Keratinocyte (primary cell): ENCODE measurements around the gene KCNH2. TPM values are rescaled to one million over a fixed set of nuclear protein-coding genes. Genes with fewer than 3 reads are reported as not detected.

ENCODE experiments used
- DNase-seq: peaks from one replicate; pipeline ENCODE4 v3.0.0-alpha.2; 2011; ENCODE audit warnings: low read depth, missing footprints, low spot score
- FAIRE-seq: peaks from 2 replicates; lab custom pipeline; 2011; peaks lifted over from hg19 to GRCh38; lab: Jason Lieb, UNC
- H2AFZ ChIP-seq: 2 replicates; pipeline ENCODE4 v1.6.0; 2012; ENCODE audit warnings: low read length, control low read depth, inconsistent platforms; ENCODE audit not compliant: control insufficient read depth
- H3K27ac ChIP-seq: 2 replicates; pipeline ENCODE4 v1.5.1; 2011; ENCODE audit warnings: low read length; ENCODE audit not compliant: control insufficient read depth, insufficient read depth
- H3K27me3 ChIP-seq: 3 replicates; pipeline ENCODE4 v1.6.0; 2011; ENCODE audit warnings: low read length; ENCODE audit not compliant: control insufficient read depth, insufficient read depth; ENCODE audit errors: extremely low read depth
- H3K36me3 ChIP-seq, 2 experiments: 2 replicates in 1 of 2; 3 replicates in 1 of 2; pipeline ENCODE4 v1.5.1; 2011; ENCODE audit warnings: low read length in 2 of 2, mild to moderate bottlenecking in 1 of 2; ENCODE audit not compliant: control insufficient read depth in 2 of 2, insufficient read depth in 2 of 2; ENCODE audit errors: extremely low read depth in 1 of 2
- H3K4me1 ChIP-seq: 3 replicates; pipeline ENCODE4 v1.5.1; 2011; ENCODE audit warnings: low read length; ENCODE audit not compliant: control insufficient read depth, insufficient read depth; ENCODE audit errors: extremely low read depth
- H3K4me2 ChIP-seq: 3 replicates; pipeline ENCODE4 v1.6.0; 2011; ENCODE audit warnings: low read depth, low read length; ENCODE audit not compliant: control insufficient read depth, insufficient read depth; ENCODE audit errors: extremely low read depth
- H3K4me3 ChIP-seq, 3 experiments: fragments of 200-600 bp in 1 of 3; sonication (generic) in 1 of 3; 2 replicates in 2 of 3; 3 replicates in 1 of 3; pipeline ENCODE4 v1.5.1; 2011 to 2016; ENCODE audit warnings: low read length in 3 of 3, mild to moderate bottlenecking in 3 of 3, control low read depth in 2 of 3, inconsistent platforms in 1 of 3, low read depth in 1 of 3, mixed read lengths in 1 of 3, mixed run types in 1 of 3, moderate library complexity in 1 of 3; ENCODE audit not compliant: control insufficient read depth in 2 of 3, insufficient read depth in 2 of 3; ENCODE audit errors: extremely low read depth in 1 of 3
- H3K79me2 ChIP-seq: 2 replicates; pipeline ENCODE4 v1.6.0; 2012; ENCODE audit warnings: low read length; ENCODE audit not compliant: control insufficient read depth, insufficient read depth
- H3K9ac ChIP-seq: 3 replicates; pipeline ENCODE4 v1.6.0; 2011; ENCODE audit warnings: low read length; ENCODE audit not compliant: control insufficient read depth, insufficient read depth; ENCODE audit errors: extremely low read depth
- H3K9me1 ChIP-seq: 3 replicates; pipeline ENCODE4 v1.6.0; 2011; ENCODE audit warnings: low read length; ENCODE audit not compliant: control insufficient read depth, insufficient read depth; ENCODE audit errors: extremely low read depth
- H3K9me3 ChIP-seq: 2 replicates; pipeline ENCODE4 v1.5.1; 2012; ENCODE audit warnings: low read depth, low read length; ENCODE audit not compliant: control insufficient read depth
- H4K20me1 ChIP-seq: 3 replicates; pipeline ENCODE4 v1.6.0; 2011; ENCODE audit warnings: low read length; ENCODE audit not compliant: control insufficient read depth, insufficient read depth; ENCODE audit errors: extremely low read depth
- EZH2 ChIP-seq: IDR thresholded peaks from one replicate; pipeline ENCODE4 v1.6.1; 2012; ENCODE audit warnings: inconsistent platforms, mild to moderate bottlenecking, low read length, moderate library complexity
- dilution Hi-C: fragments of 300-500 bp; cut with MboI; formaldehyde crosslinking; loops from one replicate; pipeline ENCODE4 v1.7.0; 2020; ENCODE audit warnings: low sequenced_read_pairs; ENCODE audit not compliant: extremely low pct_ligation_motif_present
- polyA plus RNA-seq, 5 experiments: library from polyadenylated mRNA; depleted of rRNA in 3 of 5; stranded (reverse) in 3 of 5; stranded (forward) in 1 of 5; unstranded in 1 of 5; fragments of >200 nt; gene quantifications; 1 replicate in 1 of 5; 2 replicates in 3 of 5; 3 replicates in 1 of 5; pipeline versions ENCODE4 v1.2.1 to v1.2.3, GENCODE V29; 2011 to 2012; ENCODE audit warnings: missing spikeins in 2 of 5, low read depth in 1 of 5, low replicate concordance in 1 of 5
- TF ChIP-seq, protein P1 (sequence below), 3 experiments: IDR thresholded peaks in 1 of 3; conservative IDR thresholded peaks in 1 of 3; optimal IDR thresholded peaks in 1 of 3; 2 replicates in 2 of 3; 3 replicates in 1 of 3; pipeline versions ENCODE3 to v1.5.1; 2011; ENCODE audit warnings: low read length in 3 of 3, mild to moderate bottlenecking in 3 of 3, moderate library complexity in 2 of 3, control low read depth in 1 of 3, inconsistent platforms in 1 of 3; ENCODE audit not compliant: insufficient read depth in 2 of 3; ENCODE audit errors: extremely low read depth in 1 of 3

The KCNH2 gene
- polyA plus RNA-seq, 1 donor (not counting 4 experiments of a cell fraction or from before 2014, with no cell fraction given) = 0.03 TPM

DNA sequence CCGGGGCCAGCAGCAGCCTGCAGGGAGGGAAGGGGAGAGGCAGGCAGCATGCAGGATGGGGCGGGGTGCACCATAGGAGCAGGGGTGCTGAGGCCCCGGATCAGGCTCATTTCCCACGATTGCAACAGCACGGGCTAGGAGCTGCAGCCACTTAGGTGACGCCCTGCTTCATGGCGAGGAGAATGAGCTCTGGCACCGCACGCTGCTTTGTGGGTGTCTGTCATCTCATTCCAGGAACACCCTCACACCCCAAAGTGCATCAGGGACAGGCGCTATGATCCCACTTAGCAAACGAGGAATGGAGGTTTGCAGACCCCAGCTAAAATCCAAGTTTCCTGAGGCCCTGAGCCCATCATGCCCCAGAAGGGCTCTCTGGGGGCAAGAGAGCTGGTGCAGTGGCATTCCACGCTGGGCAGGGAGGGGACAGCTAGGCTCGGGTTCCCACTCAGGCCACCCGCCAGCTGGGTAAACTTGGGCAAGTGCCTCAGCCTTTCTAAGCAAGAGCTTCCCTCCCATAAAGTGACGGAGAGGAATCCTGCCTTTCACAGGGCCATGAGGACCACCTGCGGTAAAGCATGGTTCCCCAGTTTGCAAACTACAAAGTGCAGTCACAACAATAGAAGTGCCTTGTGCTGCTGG is 9.3 kb downstream of the KCNH2 start:
- Histone ChIP-seq H3K27ac (no peak overlapping the region), H3K27me3 (peaks cover 44% of the 10 kb centered on the region), H3K79me2 (no peaks in the 10 kb centered on the region), H3K4me1 (no peaks in the 10 kb centered on the region), H2AFZ (no peak overlapping the region), H3K36me3 (no peaks in the 10 kb centered on the region), H3K4me3 (no peak overlapping the region), H3K9me1 (no peaks in the 10 kb centered on the region), H3K9ac (no peak overlapping the region), H3K4me2 (no peak overlapping the region), H4K20me1 (no peaks in the 10 kb centered on the region), H3K9me3 (no peaks in the 10 kb centered on the region)
- dilution Hi-C loops = no loop called here
- FAIRE-seq = no peak
- TF ChIP-seq, protein P1, sequence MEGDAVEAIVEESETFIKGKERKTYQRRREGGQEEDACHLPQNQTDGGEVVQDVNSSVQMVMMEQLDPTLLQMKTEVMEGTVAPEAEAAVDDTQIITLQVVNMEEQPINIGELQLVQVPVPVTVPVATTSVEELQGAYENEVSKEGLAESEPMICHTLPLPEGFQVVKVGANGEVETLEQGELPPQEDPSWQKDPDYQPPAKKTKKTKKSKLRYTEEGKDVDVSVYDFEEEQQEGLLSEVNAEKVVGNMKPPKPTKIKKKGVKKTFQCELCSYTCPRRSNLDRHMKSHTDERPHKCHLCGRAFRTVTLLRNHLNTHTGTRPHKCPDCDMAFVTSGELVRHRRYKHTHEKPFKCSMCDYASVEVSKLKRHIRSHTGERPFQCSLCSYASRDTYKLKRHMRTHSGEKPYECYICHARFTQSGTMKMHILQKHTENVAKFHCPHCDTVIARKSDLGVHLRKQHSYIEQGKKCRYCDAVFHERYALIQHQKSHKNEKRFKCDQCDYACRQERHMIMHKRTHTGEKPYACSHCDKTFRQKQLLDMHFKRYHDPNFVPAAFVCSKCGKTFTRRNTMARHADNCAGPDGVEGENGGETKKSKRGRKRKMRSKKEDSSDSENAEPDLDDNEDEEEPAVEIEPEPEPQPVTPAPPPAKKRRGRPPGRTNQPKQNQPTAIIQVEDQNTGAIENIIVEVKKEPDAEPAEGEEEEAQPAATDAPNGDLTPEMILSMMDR (optimal IDR thresholded peaks at IDR 0.05 in 1 of 3, IDR thresholded peaks at IDR 0.05 in 1 of 3, conservative IDR thresholded peaks at IDR 0.05 in 1 of 3; ENCODE audit: extremely low read depth in 1 of 3, insufficient read depth in 2 of 3, low read length in 3 of 3) = no peak
- TF ChIP-seq EZH2 = no peak
- no peak for DNase-seq

DNA sequence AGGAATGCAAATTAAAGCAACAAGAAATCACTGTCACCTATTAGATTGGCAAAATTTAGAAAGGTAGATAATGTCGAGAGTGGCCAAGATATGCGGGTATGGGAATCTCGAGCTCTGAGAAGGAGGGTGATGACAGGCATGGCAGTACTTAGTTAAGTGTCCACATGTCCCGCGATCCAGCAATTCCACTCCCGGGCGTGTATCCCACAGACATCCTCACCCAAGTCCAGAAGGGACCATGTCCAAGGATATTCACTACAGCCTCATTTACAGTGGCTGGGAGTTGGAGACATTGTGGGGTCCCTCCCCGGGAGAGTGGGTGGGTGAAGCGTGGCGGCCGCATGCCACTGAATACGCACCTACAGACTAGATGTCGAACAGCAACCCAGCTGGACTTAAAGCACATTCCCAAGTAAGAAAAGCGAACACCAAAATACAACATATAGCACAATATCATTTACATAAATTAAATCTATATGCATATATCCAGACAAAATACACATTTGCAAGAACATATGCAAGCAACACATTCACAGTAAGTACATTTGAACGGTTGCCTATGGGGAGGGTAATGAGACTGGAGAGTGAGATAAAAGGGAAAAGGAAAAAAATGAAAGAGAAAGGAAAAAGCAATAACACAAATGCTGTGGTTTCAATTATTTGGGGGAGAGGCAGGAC is 9.9 kb downstream of the KCNH2 start:
- no peaks in the 10 kb centered on the region for H3K4me1 ChIP-seq
- no peaks in the 10 kb centered on the region for H3K36me3 ChIP-seq
- H3K4me2 ChIP-seq = no peak overlapping the region
- no peaks in the 10 kb centered on the region for H3K79me2 ChIP-seq
- DNase-seq (no peak), FAIRE-seq (no peak)
- no peak overlapping the region for H3K9ac ChIP-seq
- no peaks in the 10 kb centered on the region for H3K9me3 ChIP-seq
- H2AFZ ChIP-seq = no peak overlapping the region
- no peaks in the 10 kb centered on the region for H4K20me1 ChIP-seq
- H3K27ac ChIP-seq = no peak overlapping the region
- no peaks in the 10 kb centered on the region for H3K9me1 ChIP-seq
- H3K27me3 ChIP-seq = peaks cover 43% of the 10 kb centered on the region
- dilution Hi-C loops = no loop called here
- TF ChIP-seq EZH2 = no peak
- TF ChIP-seq, protein P1 (optimal IDR thresholded peaks at IDR 0.05 in 1 of 3, IDR thresholded peaks at IDR 0.05 in 1 of 3, conservative IDR thresholded peaks at IDR 0.05 in 1 of 3; ENCODE audit: extremely low read depth in 1 of 3, insufficient read depth in 2 of 3, low read length in 3 of 3) = no peak
- H3K4me3 ChIP-seq = no peak overlapping the region
